Vagina (tissue), 2 donors: ENCODE data around the gene SNAP23. TPM values are rescaled to one million over a fixed set of nuclear protein-coding genes. Genes with fewer than 3 reads are reported as not detected.
A peak's percentile ranks its signal among the peaks of the same experiment; 100 is the strongest.

Experiments used
- DNase-seq, 2 donors: peaks; one replicate each; pipeline ENCODE4 v3.0.0-alpha.2; 2017; ENCODE audit errors: extremely low spot score in 2 of 2
- H3K27ac ChIP-seq: fragments of 200-600 bp; sonication (generic); one replicate; pipeline ENCODE4 v1.5.1; 2019
- H3K27me3 ChIP-seq: fragments of 200-600 bp; sonication (generic); one replicate; pipeline ENCODE4 v1.5.1; 2019
- H3K36me3 ChIP-seq, 2 donors: fragments of 200-600 bp; sonication (generic); one replicate each; pipeline ENCODE4 v1.5.1; 2017 to 2019
- H3K4me1 ChIP-seq: fragments of 200-600 bp; sonication (generic); one replicate; pipeline ENCODE4 v1.5.1; 2019
- H3K4me3 ChIP-seq, 2 donors: fragments of 200-600 bp; sonication (generic); 1 replicate in 1 of 2; 2 replicates in 1 of 2; pipeline ENCODE4 v1.5.1; 2016 to 2019
- H3K9me3 ChIP-seq: fragments of 200-600 bp; sonication (generic); one replicate; pipeline ENCODE4 v1.5.1; 2019
- CTCF ChIP-seq, 3 experiments: fragments of 450-650 bp in 2 of 3; fragments of 200-600 bp in 1 of 3; sonication (generic) in 1 of 3; IDR thresholded peaks; one replicate each; pipeline ENCODE4 v1.5.1; 2017 to 2019; ENCODE audit warnings: antibody characterized with exemption in 3 of 3, mild to moderate bottlenecking in 2 of 3, moderate library complexity in 2 of 3
- POLR2A ChIP-seq, 2 donors: fragments of 450-650 bp; IDR thresholded peaks; one replicate each; pipeline ENCODE4 v1.6.1; 2017; ENCODE audit warnings: antibody characterized with exemption in 2 of 2, mild to moderate bottlenecking in 2 of 2, moderate library complexity in 2 of 2
- POLR2AphosphoS5 ChIP-seq, 2 donors: sonication (generic); formaldehyde crosslinking; IDR thresholded peaks; one replicate each; pipeline ENCODE4 v1.9.0; 2017; ENCODE audit warnings: antibody characterized with exemption in 2 of 2, mild to moderate bottlenecking in 2 of 2, low read depth in 1 of 2; ENCODE audit not compliant: insufficient read depth in 1 of 2
- intact Hi-C: fragments of 100-400 bp; cut with DNase I; formaldehyde crosslinking; loops from one replicate; pipeline ENCODE4 v1.15.1; 2023
- total RNA-seq: library from RNA; depleted of rRNA; stranded (reverse); fragments of >200 nt; gene quantifications from one replicate; pipeline ENCODE4 v1.2.3, GENCODE V29; 2016

SNAP23 gene
- total RNA-seq, 1 donor from 2014 or later, result 60.9 TPM

- intact Hi-C loops, result no loop called here
Measured at GRCh38 chr15:42453826-42454225, 41.6 kb upstream of the SNAP23 start.

GRCh38 chr15:42456531-42456930 lies 38.9 kb upstream of the SNAP23 start:
- Histone ChIP-seq H3K4me1 (peaks cover 25% of the 10 kb centered on the region), H3K27me3 (no peaks in the 10 kb centered on the region), H3K4me3 (peak overlapping the region; percentile 17 to 27), H3K27ac (peak overlapping the region; percentile 83), H3K36me3 (peaks cover 0 to 8% of the 10 kb centered on the region in 2 donors), H3K9me3 (no peaks in the 10 kb centered on the region)
- intact Hi-C loops, result no loop called here
- no peak for DNase-seq
- TF ChIP-seq CTCF (IDR thresholded peaks at IDR 0.05) (no peak), POLR2AphosphoS5 (IDR thresholded peaks at IDR 0.05; ENCODE audit: insufficient read depth in 1 of 2, low read depth in 1 of 2) (no peak), POLR2A (IDR thresholded peaks at IDR 0.05) (no peak)

More at GRCh38 chr15:42453826-42454225, 41.6 kb upstream of the SNAP23 start:
- Histone ChIP-seq H3K4me3 (no peak overlapping the region), H3K27me3 (no peaks in the 10 kb centered on the region), H3K36me3 (peaks cover 0 to 19% of the 10 kb centered on the region in 2 donors), H3K4me1 (peaks cover 32% of the 10 kb centered on the region), H3K27ac (no peak overlapping the region), H3K9me3 (no peaks in the 10 kb centered on the region)
- no peak for DNase-seq
- TF ChIP-seq CTCF (IDR thresholded peaks at IDR 0.05) (no peak), POLR2AphosphoS5 (IDR thresholded peaks at IDR 0.05; ENCODE audit: insufficient read depth in 1 of 2, low read depth in 1 of 2) (no peak), POLR2A (IDR thresholded peaks at IDR 0.05) (no peak)

- peak overlapping the region; percentile 17 to 27 for H3K4me3 ChIP-seq
- intact Hi-C loops, result no loop called here
Measured at GRCh38 chr15:42456971-42457370, 38.5 kb upstream of the SNAP23 start.

GRCh38 chr15:42457445-42458442 lies 37.7 kb upstream of the SNAP23 start:
- Histone ChIP-seq H3K4me1 (peaks cover 25% of the 10 kb centered on the region), H3K36me3 (no peaks in the 10 kb centered on the region), H3K27ac (peak overlapping the region; percentile 83), H3K9me3 (no peaks in the 10 kb centered on the region), H3K27me3 (no peaks in the 10 kb centered on the region), H3K4me3 (peak overlapping the region; percentile 17 to 27)
- no peak for TF ChIP-seq CTCF (IDR thresholded peaks at IDR 0.05)
- TF ChIP-seq POLR2AphosphoS5 (IDR thresholded peaks at IDR 0.05; ENCODE audit: insufficient read depth in 1 of 2, low read depth in 1 of 2), result peak; percentile 66 to 71
- peak in 1 of 2 donors; percentile 90 for DNase-seq
- intact Hi-C loops, result no loop called here

More at GRCh38 chr15:42456971-42457370, 38.5 kb upstream of the SNAP23 start:
- Histone ChIP-seq H3K27ac (peak overlapping the region; percentile 83), H3K4me1 (peaks cover 25% of the 10 kb centered on the region), H3K9me3 (no peaks in the 10 kb centered on the region), H3K36me3 (peaks cover 0 to 4% of the 10 kb centered on the region in 2 donors), H3K27me3 (no peaks in the 10 kb centered on the region)
- no peak for DNase-seq
- TF ChIP-seq CTCF (IDR thresholded peaks at IDR 0.05) (no peak), POLR2A (IDR thresholded peaks at IDR 0.05) (no peak), POLR2AphosphoS5 (IDR thresholded peaks at IDR 0.05; ENCODE audit: insufficient read depth in 1 of 2, low read depth in 1 of 2) (no peak)

GRCh38 chr15:42461261-42461660 lies 34.2 kb upstream of the SNAP23 start:
- Histone ChIP-seq H3K27ac (no peak overlapping the region), H3K36me3 (peaks cover 0 to 11% of the 10 kb centered on the region in 2 donors), H3K4me1 (peaks cover 15% of the 10 kb centered on the region), H3K27me3 (no peaks in the 10 kb centered on the region), H3K9me3 (no peaks in the 10 kb centered on the region), H3K4me3 (no peak overlapping the region)
- DNase-seq, result no peak
- intact Hi-C loops, result no loop called here
- TF ChIP-seq POLR2A (IDR thresholded peaks at IDR 0.05), result no peak
- TF ChIP-seq POLR2AphosphoS5 (IDR thresholded peaks at IDR 0.05; ENCODE audit: insufficient read depth in 1 of 2, low read depth in 1 of 2), result no peak
- no peak for TF ChIP-seq CTCF (IDR thresholded peaks at IDR 0.05)
